Measurements from ENCODE around the gene LOXHD1.
A peak's percentile ranks its signal among the peaks of the same experiment; 100 is the strongest.

Gene LOXHD1

DNA sequence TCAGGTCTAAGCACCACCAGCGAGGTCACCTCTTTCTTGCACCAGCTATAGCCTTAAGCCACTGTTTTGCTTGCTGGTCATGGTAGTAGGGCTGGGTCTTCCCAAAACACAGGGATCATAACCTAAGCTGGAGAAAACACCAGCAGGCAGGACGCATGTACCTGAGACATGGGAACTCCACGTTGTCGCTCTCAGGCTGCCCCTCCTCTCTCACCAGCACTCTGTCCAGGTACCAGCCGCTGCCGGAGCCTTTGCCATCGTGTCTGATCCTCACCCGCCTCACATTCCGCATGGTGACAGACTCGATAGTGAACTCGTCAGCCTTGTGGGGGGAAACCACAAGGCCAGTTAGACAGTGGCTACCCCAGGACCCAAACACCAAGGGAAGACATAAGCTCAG, 79.5 kb downstream of the LOXHD1 start:
- DNase-seq (ENCODE audit: low spot score): no peak

GRCh38 chr18:46575851-46576250, 81.2 kb downstream of the LOXHD1 start:
- DNase-seq (ENCODE audit: low spot score): no peak

DNA sequence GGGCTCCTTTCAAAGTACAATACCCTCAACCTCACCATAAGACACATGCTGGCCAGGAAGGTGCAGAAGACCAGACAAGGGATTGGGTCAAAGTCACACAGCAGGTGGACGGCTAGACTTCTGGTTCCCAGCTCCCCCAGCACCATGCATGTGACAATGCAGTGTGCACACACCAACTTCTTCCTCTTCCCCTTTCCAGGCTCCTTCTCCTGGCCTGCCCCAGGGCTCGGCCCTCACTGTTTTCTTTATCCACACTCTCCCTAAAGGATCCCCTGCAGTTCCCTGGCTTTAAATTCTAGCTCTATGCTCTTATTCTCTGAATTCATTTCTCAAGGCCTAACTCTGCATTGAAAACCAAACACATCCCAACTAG, 82.3 kb downstream of the LOXHD1 start:
- no peak for DNase-seq (ENCODE audit: low spot score)

DNA sequence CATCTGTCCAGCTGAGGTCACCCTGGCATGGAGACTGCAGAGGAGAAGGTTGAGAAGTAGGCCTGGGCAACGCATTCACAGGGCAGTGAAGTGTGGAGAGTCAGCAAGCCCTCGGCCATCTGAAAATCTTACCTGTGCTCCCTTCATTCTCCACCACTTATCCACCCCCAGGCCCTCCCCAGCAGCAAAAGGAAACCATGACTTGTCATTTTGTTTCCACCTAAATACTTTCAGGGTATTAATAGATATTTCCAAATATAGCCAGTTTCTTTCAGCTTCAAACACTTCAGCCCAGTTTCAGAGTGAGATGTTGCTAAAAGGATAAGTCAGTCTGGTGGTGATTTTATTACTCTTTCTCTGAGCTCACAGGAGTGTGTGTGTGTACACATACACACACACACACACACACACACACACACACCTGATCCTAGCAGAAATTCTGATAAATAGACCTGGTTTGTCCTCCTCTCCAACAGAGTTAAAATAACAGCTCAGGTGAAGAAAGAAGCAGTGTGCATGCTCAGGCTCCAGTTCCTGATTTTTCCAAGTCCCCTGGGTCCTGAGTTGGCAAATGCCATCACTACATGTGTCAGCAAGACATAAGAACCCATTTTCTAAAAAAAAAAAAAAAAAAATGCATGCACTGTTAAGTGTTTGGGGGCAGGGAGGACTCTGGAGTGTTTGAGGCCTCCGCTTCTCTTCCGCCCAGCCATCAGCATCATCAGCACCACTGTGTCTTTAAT, 82.8 kb downstream of the LOXHD1 start:
- no peak for DNase-seq (ENCODE audit: low spot score)

- no peak for DNase-seq (ENCODE audit: low spot score)
Measured at GRCh38 chr18:46573156-46573555, 83.9 kb downstream of the LOXHD1 start.

GRCh38 chr18:46571756-46572155, 85.3 kb downstream of the LOXHD1 start:
- no peak for DNase-seq (ENCODE audit: low spot score)

DNA sequence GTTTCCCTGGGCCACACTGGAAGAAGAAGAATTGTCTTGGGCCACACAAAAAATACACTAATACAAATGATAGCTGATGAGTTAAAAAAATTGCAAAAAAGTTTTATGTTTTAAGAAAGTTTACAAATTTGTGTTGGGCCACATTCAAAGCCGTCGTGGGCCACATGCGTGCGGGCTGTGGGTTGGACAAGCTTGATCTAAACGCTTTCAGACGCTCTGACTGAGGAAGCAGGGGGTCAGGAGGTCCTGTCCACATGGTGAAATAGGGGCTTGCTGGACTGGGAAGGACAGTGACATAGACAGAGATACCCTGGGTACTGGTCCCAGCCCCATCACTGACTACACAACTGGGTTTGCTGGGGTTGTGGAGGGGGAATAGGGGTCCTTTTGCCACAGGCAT, 86.4 kb downstream of the LOXHD1 start:
- no peak for DNase-seq (ENCODE audit: low spot score)

DNA sequence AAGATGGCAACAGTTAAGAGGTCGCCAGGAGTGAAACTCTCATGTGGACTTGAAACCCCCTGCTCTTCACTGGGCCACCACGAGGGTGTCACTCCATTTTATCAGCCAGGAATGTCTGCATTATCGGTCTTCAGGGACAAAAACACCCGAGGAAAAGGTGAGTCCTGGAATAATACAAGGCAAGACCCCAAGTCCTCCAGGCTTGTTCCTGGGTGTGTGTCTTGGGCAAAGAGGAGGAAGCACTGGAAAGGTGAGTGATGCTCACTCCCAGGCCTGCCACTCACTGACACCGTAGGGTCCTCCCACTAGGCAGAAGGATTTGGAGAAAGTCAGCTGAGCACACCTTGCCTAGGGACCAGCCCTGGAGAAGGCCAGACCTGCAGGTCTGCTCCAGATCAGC, 86.9 kb downstream of the LOXHD1 start:
- DNase-seq (ENCODE audit: low spot score): no peak

- DNase-seq (ENCODE audit: low spot score): no peak
Measured at GRCh38 chr18:46569211-46569610, 87.8 kb downstream of the LOXHD1 start.

GRCh38 chr18:46567196-46567595, 89.8 kb downstream of the LOXHD1 start:
- no peak for DNase-seq (ENCODE audit: low spot score)

- DNase-seq (ENCODE audit: low spot score): no peak
Measured at GRCh38 chr18:46566111-46566510, 90.9 kb downstream of the LOXHD1 start.

DNA sequence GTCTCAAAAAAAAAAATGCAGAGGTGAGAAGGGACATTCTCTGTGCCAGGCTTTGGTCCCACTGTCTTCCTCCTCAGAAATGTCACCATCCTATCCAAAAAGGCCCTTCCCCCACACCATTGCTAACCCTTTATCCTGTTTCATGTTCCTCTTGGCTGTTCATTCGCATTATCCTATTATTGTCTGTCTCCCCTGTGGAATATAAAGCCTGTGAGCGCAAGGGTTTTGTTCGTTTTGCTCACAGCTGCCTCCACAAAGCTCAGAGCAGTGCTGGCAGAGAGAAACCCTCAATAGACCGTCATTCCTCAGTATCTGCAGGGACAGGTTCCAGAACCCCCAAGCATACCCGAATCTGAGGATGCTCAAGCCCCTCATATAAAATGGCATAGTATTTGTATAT, 91.8 kb downstream of the LOXHD1 start:
- no peak for DNase-seq (ENCODE audit: low spot score)

DNA sequence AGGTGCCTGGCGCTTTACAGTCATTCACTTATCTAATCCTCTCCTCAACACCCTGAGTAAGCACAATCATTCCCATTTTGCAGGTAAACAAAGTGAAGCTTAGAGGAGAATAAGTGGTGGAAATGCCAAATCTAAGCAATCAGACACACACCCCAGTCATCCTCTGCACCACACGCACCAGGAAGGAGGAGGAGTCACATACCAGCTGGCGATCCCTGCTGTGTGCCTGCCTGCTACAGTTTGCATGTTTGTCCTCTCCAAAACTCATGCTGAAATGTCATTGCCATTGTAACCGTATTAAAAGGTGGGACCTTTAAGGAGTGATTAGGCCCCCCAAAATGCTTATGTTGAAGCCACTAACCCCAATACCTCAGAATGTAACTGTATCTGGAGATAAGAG, 93.7 kb downstream of the LOXHD1 start:
- DNase-seq (ENCODE audit: low spot score): peak; percentile 45

GRCh38 chr18:46562674-46563192, 94.3 kb downstream of the LOXHD1 start:
- DNase-seq (ENCODE audit: low spot score): peak; percentile 39

DNA sequence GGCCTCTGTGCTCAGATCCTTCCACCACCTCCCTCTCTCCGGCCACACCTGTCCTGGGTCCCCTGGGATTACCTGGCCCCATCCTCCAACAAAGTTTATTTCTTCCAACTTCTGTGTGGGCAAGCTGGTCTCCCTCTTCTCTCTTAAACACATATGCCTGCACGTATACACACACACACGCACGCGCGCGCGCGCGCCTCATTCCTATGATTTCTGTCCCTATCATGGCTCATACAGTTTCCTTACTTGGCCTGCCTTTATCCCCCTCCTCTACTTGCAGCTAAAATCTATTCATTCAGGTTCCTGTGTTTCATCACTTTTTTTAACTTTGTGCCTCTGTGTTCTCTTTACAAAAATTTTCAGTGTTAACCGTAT, 96.4 kb downstream of the LOXHD1 start:
- no peak for DNase-seq (ENCODE audit: low spot score)

- no peak for DNase-seq (ENCODE audit: low spot score)
Measured at GRCh38 chr18:46559946-46560670, 96.9 kb downstream of the LOXHD1 start.

DNA sequence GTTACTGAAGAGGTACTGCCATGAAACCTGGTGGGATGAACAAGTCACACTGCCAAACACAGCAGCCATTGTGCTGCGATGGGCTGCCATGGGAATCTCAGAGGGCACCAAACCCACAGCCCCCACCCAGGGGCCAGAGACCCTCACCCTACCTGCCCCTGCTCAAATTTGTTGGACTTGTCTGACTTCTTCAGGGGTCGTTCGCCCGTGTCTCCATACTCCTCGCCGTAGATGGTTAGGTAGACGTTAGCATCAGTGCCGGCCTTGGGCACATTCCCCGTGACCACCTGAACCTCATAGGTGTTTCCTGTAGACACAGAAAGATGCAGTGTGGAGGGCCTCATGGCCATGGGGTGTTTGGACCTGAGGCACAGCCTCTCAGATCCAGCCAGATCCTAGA, 97.7 kb downstream of the LOXHD1 start:
- DNase-seq (ENCODE audit: low spot score): no peak

DNA sequence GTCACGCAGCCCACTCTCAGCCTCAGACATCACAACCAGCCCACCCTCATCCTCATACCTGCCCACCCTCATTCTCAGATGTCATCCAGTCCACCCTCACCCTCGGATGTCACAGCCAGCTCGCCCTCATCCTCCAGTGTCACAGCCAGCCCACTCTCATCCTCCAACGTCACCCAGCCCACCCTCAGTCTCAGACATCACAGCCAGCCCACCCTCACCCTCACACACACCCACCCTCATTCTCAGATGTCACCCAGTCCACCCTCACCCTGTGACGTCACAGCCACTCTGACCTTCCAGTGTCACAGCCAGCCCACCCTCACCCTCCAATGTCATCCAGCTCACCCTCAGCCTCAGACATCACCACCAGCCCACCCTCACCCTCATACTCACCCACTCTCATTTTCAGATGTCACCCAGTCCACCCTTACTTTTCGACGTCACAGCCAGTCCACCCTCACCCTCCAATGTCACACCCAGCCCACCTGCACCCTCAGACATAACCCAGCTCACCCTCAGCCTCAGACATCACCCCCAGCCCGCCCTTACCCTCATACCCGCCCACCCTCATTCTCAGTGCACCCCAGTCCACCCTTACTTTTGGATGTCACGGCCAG, 100.3 kb downstream of the LOXHD1 start:
- DNase-seq (ENCODE audit: low spot score): no peak

DNA sequence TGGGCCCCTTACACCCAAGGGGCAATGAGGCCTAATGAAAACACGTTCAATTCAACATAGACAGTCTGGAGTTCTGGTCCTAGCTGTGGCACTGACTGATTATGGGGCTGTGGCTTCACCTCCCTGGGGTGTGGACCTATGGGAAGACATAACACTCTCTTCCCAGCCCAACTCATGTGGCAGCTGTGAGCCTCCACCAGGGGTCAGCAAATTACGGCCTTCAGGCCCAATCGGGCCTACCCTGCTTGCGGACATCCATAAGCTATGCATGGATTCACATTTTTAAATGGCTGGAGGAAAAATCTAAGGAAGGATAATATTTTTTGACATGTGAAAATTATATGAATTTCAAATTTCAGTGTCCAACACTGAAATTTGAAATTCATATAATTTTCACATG, 101.3 kb downstream of the LOXHD1 start:
- peak; percentile 57 for DNase-seq (ENCODE audit: low spot score)

- no peak for DNase-seq (ENCODE audit: low spot score)
Measured at GRCh38 chr18:46555213-46555612, 101.8 kb downstream of the LOXHD1 start.

GRCh38 chr18:46554406-46555080, 102.5 kb downstream of the LOXHD1 start:
- no peak for DNase-seq (ENCODE audit: low spot score)

DNA sequence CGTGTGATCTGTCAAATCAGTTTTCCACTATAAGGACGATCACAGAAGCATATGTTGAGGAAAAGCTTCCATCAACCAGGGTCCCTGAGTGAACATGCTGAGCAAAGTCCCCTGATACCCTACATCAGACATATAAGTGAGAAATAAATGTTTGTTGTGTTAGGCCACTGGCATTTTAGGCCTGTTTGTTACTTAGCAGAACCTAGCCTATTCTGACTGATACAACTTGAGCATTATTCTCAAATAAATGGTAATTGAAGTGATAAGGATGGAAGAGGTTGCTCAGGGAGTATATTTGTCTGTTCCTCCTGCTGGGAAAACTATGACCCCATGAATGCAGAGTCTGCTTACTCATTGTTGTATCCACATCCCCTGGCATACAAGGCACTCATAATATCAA, 106.4 kb downstream of the LOXHD1 start:
- no peak for DNase-seq (ENCODE audit: low spot score)

DNA sequence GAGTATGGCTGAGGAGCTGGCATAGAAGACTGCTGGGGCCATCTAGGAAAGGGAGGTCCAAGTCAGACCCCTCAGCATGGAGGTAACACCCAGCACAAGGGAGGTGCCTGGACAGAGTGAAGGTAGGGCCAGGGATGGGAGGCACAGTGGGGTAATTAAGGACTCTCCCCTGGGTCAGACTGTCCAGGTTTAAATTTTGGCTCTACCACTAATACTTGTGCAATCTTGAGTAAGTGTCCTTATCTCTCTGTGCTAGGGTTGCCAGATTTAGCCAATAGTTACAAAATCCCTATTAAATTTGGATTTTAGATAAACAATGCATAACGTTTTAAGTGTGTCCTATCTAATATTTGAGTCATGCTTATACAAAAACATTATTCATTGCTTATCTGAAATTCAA, 109.5 kb downstream of the LOXHD1 start:
- DNase-seq (ENCODE audit: low spot score): no peak

Data from ecto neural progenitor cell (in vitro differentiated cells).